Uterus (tissue), 2 donors: ENCODE data around the gene PPP4R3A.

Experiments used
- CTCF ChIP-seq, 4 experiments: fragments of 200-600 bp in 2 of 4; fragments of 450-650 bp in 2 of 4; sonication (generic) in 2 of 4; IDR thresholded peaks; one replicate each; pipeline ENCODE4 v1.5.1; 2016 to 2019; ENCODE audit warnings: antibody characterized with exemption in 4 of 4, mild to moderate bottlenecking in 2 of 4, moderate library complexity in 1 of 4
- POLR2A ChIP-seq, 2 donors: fragments of 450-650 bp; IDR thresholded peaks; one replicate each; pipeline ENCODE4 v1.6.1; 2016; ENCODE audit warnings: antibody characterized with exemption in 2 of 2, mild to moderate bottlenecking in 1 of 2, moderate library complexity in 1 of 2

- no peak for TF ChIP-seq CTCF (IDR thresholded peaks at IDR 0.05)
- no peak for TF ChIP-seq POLR2A (IDR thresholded peaks at IDR 0.05)
Measured at GRCh38 chr14:91412939-91413338, 97.2 kb downstream of the PPP4R3A start.
